Epithelial cell of proximal tubule (primary cell): ENCODE results near the gene ASTN1. TPM values are rescaled to one million over a fixed set of nuclear protein-coding genes. Genes with fewer than 3 reads are reported as not detected.

Source experiments
- DNase-seq: peaks from one replicate; pipeline ENCODE4 v3.0.0-alpha.2; 2011; ENCODE audit warnings: low read depth
- H3K4me3 ChIP-seq: 2 replicates; pipeline ENCODE4 v1.5.1; 2011; ENCODE audit warnings: low read depth, mild to moderate bottlenecking, low read length
- total RNA-seq: library from RNA; depleted of rRNA; stranded (reverse); fragments of >200 nt; gene quantifications from 2 replicates; pipeline ENCODE4 v1.2.3, GENCODE V29; 2015
- TF ChIP-seq, protein P1 (sequence below): conservative IDR thresholded peaks from 2 replicates; pipeline ENCODE4 v1.5.1; 2012; ENCODE audit warnings: low read depth, mild to moderate bottlenecking, low read length

Gene ASTN1
- total RNA-seq, 1 donor from 2014 or later: 0.23 TPM

DNA sequence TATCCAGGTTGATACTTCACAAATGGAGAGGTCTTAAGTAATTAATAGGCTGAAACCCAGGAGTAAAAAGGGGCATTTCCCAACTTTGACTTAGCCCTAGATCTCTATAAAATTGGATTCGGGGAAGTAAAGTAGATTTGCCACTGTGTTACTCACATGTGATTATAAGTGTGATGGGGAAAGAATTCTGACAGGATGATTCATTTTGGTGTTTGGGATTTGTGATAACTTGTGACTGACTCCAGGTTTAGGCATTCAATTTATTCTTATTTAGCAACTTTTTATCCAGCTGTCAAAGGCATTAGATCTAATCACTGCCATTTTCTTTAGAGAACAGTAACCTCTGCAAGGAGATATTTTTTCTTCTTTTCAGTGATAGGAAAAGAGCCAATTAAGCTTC, 175.5 kb downstream of the ASTN1 start:
- no peak for DNase-seq
- TF ChIP-seq, protein P1, sequence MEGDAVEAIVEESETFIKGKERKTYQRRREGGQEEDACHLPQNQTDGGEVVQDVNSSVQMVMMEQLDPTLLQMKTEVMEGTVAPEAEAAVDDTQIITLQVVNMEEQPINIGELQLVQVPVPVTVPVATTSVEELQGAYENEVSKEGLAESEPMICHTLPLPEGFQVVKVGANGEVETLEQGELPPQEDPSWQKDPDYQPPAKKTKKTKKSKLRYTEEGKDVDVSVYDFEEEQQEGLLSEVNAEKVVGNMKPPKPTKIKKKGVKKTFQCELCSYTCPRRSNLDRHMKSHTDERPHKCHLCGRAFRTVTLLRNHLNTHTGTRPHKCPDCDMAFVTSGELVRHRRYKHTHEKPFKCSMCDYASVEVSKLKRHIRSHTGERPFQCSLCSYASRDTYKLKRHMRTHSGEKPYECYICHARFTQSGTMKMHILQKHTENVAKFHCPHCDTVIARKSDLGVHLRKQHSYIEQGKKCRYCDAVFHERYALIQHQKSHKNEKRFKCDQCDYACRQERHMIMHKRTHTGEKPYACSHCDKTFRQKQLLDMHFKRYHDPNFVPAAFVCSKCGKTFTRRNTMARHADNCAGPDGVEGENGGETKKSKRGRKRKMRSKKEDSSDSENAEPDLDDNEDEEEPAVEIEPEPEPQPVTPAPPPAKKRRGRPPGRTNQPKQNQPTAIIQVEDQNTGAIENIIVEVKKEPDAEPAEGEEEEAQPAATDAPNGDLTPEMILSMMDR: no peak
- H3K4me3 ChIP-seq: no peak overlapping the region

- TF ChIP-seq, protein P1: no peak
- DNase-seq: no peak
- no peak overlapping the region for H3K4me3 ChIP-seq
Observed at GRCh38 chr1:176987016-176987415, 177.5 kb downstream of the ASTN1 start.

- no peak overlapping the region for H3K4me3 ChIP-seq
- TF ChIP-seq, protein P1: no peak
- DNase-seq: no peak
Observed at GRCh38 chr1:176983731-176984130, 180.8 kb downstream of the ASTN1 start.

- TF ChIP-seq, protein P1: no peak
- H3K4me3 ChIP-seq: no peak overlapping the region
- DNase-seq: no peak
Observed at GRCh38 chr1:176976771-176977170, 187.7 kb downstream of the ASTN1 start.

DNA sequence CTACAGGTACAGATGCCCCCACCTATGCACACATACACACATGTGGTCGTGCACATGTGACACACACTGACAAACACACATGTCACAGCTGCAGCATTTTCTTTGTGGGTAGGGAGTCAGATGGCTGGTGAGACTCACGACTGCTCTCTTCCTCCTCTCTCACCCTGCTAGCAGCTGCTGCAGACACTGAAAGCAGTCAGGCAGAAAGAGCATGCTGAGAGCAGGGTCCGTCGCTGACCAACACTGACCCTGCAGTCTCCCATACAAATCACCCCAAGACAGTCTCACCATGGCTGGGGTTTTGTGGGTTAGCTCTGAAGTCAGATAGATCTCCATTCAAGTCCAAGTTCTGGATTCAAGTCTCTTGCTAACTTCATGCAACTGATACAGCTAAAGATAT, 188.3 kb downstream of the ASTN1 start:
- TF ChIP-seq, protein P1: no peak
- DNase-seq: no peak
- no peak overlapping the region for H3K4me3 ChIP-seq

- no peak overlapping the region for H3K4me3 ChIP-seq
- DNase-seq: no peak
- TF ChIP-seq, protein P1: no peak
Observed at GRCh38 chr1:176964687-176965086, 199.8 kb downstream of the ASTN1 start.

- no peak for DNase-seq
- TF ChIP-seq, protein P1: no peak
- no peak overlapping the region for H3K4me3 ChIP-seq
Observed at GRCh38 chr1:176963181-176963580, 201.3 kb downstream of the ASTN1 start.
